GM19043 (cell line): ENCODE measurements around the gene GTF2A1L.

Experiments
- ATAC-seq: cut with Tn5 transposase; IDR thresholded peaks from one replicate; pipeline ENCODE4 v1.9.1; 2021; ENCODE audit warnings: low read depth; ENCODE audit not compliant: unreplicated experiment

Gene GTF2A1L

DNA sequence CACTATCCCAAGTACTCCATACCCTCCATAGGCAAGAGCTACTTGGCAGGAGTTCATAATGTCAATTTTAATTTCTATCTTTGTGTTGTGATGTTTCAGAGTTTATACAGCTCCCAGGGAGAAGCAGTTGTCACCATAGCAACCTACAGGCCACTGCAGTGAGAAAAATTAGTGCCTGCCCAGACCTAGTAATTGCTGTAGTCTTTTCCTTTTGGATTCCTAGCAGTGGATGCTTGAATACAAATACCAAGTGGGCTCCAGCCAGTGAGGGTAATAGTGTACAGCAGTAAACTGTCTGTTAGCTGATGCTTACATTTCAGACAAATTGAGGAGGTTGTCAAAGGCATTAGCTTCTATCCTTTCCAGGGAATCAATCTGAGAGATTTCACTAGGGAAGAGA, 111.2 kb downstream of the GTF2A1L start:
- no peak for ATAC-seq
